ENCODE measurements around the gene ULK2. TPM values are rescaled to one million over a fixed set of nuclear protein-coding genes. Genes with fewer than 3 reads are reported as not detected.
"Not testable (repeated sequence)": the region's sequence is repeated elsewhere in the genome, so short reads cannot be mapped to it uniquely, and the experiment has no call there.

The ULK2 gene
- total RNA-seq, 1 donor from 2014 or later, result 15.7 TPM

GRCh38 chr17:19766016-19766415 lies 101.7 kb downstream of the ULK2 start:
- Mint-ChIP-seq H3K9me3 (ENCODE audit: unreplicated experiment) (no peaks in the 10 kb centered on the region), H3K4me3 (ENCODE audit: unreplicated experiment) (no peak overlapping the region), H3K4me1 (ENCODE audit: unreplicated experiment) (peaks cover 4% of the 10 kb centered on the region), H3K27ac (ENCODE audit: unreplicated experiment) (no peak overlapping the region), H3K27me3 (ENCODE audit: unreplicated experiment) (peaks cover 4% of the 10 kb centered on the region), H3K36me3 (ENCODE audit: low read depth, unreplicated experiment) (peaks cover 2% of the 10 kb centered on the region)
- no peak for DNase-seq (ENCODE audit: low spot score)
- no peak for TF ChIP-seq CTCF (IDR thresholded peaks at IDR 0.05; ENCODE audit: unreplicated experiment)

DNA sequence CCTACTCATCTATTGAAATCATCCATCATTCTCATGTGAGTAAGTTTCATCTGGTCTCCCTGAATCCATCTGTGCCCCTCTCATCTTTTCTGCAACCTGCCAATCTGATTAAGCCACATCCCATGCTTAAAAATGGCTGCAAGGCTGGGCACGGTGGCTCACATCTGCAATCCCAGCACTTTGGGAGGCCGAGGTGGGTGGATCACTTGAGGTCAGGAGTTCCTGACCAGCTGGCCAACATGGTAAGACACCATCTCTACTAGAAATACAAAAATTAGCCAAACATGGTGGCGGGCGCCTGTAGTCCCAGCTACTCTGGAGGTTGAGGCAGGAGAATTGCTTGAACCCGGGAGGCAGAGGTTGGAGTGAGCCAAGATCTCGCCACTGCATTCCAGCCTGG lies 103.7 kb downstream of the ULK2 start:
- not testable (repeated sequence) for H3K27me3 Mint-ChIP-seq (ENCODE audit: unreplicated experiment); H3K4me1 Mint-ChIP-seq (ENCODE audit: unreplicated experiment); DNase-seq (ENCODE audit: low spot score); H3K9me3 Mint-ChIP-seq (ENCODE audit: unreplicated experiment); H3K36me3 Mint-ChIP-seq (ENCODE audit: low read depth, unreplicated experiment); H3K4me3 Mint-ChIP-seq (ENCODE audit: unreplicated experiment); H3K27ac Mint-ChIP-seq (ENCODE audit: unreplicated experiment)

GRCh38 chr17:19763416-19763815 lies 104.3 kb downstream of the ULK2 start:
- Mint-ChIP-seq H3K36me3 (ENCODE audit: low read depth, unreplicated experiment) (no peaks in the 10 kb centered on the region), H3K4me3 (ENCODE audit: unreplicated experiment) (no peak overlapping the region), H3K4me1 (ENCODE audit: unreplicated experiment) (no peaks in the 10 kb centered on the region), H3K27me3 (ENCODE audit: unreplicated experiment) (peaks cover 6% of the 10 kb centered on the region), H3K27ac (ENCODE audit: unreplicated experiment) (no peak overlapping the region), H3K9me3 (ENCODE audit: unreplicated experiment) (no peaks in the 10 kb centered on the region)
- no peak for TF ChIP-seq CTCF (IDR thresholded peaks at IDR 0.05; ENCODE audit: unreplicated experiment)
- DNase-seq (ENCODE audit: low spot score), result no peak

GRCh38 chr17:19762515-19762961 lies 105.2 kb downstream of the ULK2 start:
- no peaks in the 10 kb centered on the region for H3K36me3 Mint-ChIP-seq (ENCODE audit: low read depth, unreplicated experiment)
- no peak overlapping the region for H3K27ac Mint-ChIP-seq (ENCODE audit: unreplicated experiment)
- no peak overlapping the region for H3K4me3 Mint-ChIP-seq (ENCODE audit: unreplicated experiment)
- peak; percentile 71 for TF ChIP-seq CTCF (IDR thresholded peaks at IDR 0.05; ENCODE audit: unreplicated experiment)
- DNase-seq (ENCODE audit: low spot score), result peak; percentile 88
- no peaks in the 10 kb centered on the region for H3K9me3 Mint-ChIP-seq (ENCODE audit: unreplicated experiment)
- peaks cover 6% of the 10 kb centered on the region for H3K27me3 Mint-ChIP-seq (ENCODE audit: unreplicated experiment)
- no peaks in the 10 kb centered on the region for H3K4me1 Mint-ChIP-seq (ENCODE audit: unreplicated experiment)

DNA sequence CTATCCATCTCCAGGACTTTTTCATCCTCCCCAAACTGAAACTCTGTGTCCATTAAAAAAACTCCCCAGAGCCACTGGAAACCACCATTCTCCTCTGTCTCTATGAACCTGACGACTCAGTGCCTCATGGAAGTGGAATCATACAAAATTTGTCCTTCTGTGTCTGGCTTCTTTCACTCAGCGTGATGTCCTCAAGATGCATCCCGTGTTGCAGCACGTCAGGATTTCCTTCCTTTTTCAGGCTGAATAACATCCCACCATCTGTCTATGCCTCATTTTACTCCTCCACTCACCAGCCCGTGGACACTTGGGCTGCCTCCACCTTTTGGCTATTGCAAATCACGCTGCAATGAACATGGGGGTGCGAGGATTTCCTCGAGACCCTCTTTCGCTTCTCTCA lies 107.0 kb downstream of the ULK2 start:
- H3K4me3 Mint-ChIP-seq (ENCODE audit: unreplicated experiment), result no peak overlapping the region
- H3K4me1 Mint-ChIP-seq (ENCODE audit: unreplicated experiment), result peaks cover 8% of the 10 kb centered on the region

More for the DNA sequence above, 107.0 kb downstream of the ULK2 start:
- no peaks in the 10 kb centered on the region for H3K36me3 Mint-ChIP-seq (ENCODE audit: low read depth, unreplicated experiment)
- no peak overlapping the region for H3K27ac Mint-ChIP-seq (ENCODE audit: unreplicated experiment)
- no peak for TF ChIP-seq CTCF (IDR thresholded peaks at IDR 0.05; ENCODE audit: unreplicated experiment)
- H3K27me3 Mint-ChIP-seq (ENCODE audit: unreplicated experiment), result peaks cover 6% of the 10 kb centered on the region
- H3K9me3 Mint-ChIP-seq (ENCODE audit: unreplicated experiment), result no peaks in the 10 kb centered on the region
- DNase-seq (ENCODE audit: low spot score), result no peak

Data from endothelial cell (in vitro differentiated cells).